ENCODE results near the gene NHSL2.

- TF ChIP-seq CTCF (IDR thresholded peaks at IDR 0.05; ENCODE audit: borderline replicate concordance, extremely low read depth, low read length, poor library complexity, severe bottlenecking) (no peak), EZH2 (IDR thresholded peaks at IDR 0.05; ENCODE audit: borderline replicate concordance, low read depth, low read length, severe bottlenecking) (no peak)
Observed at GRCh38 chrX:72019487-72019886, 108.8 kb downstream of the NHSL2 start.

Data from DND-41 (cell line).